Measurements from ENCODE around the gene LTB4R.

DNA sequence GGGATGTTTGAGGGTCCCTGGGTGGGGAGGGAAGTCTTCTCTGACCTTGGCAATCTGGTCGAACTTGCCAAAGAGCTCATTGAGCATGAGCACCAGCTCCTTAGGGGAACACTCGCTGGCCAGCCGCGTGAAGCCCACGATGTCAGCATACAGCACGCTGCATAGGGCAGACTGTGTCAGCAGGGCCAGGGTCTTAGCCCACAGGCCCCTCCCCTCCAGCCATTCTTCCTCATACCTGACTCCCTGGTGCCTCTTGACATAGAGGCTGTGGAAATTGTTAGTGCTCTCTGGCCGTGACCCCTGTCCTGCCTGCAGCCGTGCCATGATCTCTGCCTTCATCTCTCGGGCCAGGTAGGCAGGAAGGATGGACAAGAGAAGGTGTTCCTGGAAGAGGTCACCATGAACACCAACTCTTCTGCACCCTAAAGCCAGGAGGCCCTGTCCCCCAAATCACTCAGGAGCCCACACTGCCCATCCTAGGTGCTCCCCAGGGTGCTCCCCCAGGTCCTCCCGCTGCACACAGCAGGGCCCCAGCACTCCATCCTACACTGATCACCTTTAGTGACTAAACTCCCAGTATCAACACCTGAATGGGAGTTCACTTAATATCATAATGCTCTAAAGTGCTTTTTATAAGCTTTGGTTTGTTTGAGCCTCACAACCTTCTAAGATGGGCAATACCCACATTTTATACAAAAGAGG is 19.8 kb downstream of the LTB4R start:
- no peak for TF ChIP-seq CTCF (conservative IDR thresholded peaks at IDR 0.05 in 1 of 2, IDR thresholded peaks at IDR 0.05 in 1 of 2; ENCODE audit: low read depth in 1 of 2, low read length in 2 of 2)
- no peak for TF ChIP-seq EZH2 (IDR thresholded peaks at IDR 0.05; ENCODE audit: low read length, missing control alignments)

Data from fibroblast of lung (primary cell).